ENCODE data around the gene GRM7. TPM values are rescaled to one million over a fixed set of nuclear protein-coding genes. Genes with fewer than 3 reads are reported as not detected.

Gene GRM7
- total RNA-seq, 3 donors from 2014 or later, result 0.59 to 1.3 (median 1.1) TPM

DNA sequence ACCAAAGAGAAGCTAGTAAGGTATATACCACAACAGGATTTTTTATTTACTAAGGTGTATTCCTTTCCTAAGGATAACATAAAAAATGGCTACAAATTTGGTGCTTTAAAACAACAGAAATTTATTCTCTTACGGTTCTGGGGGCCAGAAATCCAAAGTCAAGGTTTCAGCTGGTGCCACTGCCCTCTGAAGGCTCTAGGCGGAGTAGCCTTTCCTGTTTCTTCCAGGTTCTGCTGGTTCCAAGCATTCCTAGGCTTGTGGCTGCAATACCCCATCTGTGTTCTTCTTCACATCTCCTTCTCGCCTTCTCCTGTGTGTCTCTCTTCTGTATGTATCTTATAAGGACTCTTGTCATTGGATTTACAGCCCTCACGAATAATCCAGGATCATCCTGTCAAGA lies 549.9 kb downstream of the GRM7 start:
- intact Hi-C loops (cut with DNase I; ENCODE audit: low total_unique reads), result no loop called here
- no peaks in the 10 kb centered on the region for H3K36me3 ChIP-seq
- no peak overlapping the region for H3K4me3 ChIP-seq
- no peak for DNase-seq (ENCODE audit: low spot score in 2 of 2)
- no peaks in the 10 kb centered on the region for H3K27me3 ChIP-seq
- H3K9me3 ChIP-seq, result no peaks in the 10 kb centered on the region
- H3K27ac ChIP-seq, result no peak overlapping the region
- no peaks in the 10 kb centered on the region for H3K4me1 ChIP-seq
- TF ChIP-seq, protein P1, sequence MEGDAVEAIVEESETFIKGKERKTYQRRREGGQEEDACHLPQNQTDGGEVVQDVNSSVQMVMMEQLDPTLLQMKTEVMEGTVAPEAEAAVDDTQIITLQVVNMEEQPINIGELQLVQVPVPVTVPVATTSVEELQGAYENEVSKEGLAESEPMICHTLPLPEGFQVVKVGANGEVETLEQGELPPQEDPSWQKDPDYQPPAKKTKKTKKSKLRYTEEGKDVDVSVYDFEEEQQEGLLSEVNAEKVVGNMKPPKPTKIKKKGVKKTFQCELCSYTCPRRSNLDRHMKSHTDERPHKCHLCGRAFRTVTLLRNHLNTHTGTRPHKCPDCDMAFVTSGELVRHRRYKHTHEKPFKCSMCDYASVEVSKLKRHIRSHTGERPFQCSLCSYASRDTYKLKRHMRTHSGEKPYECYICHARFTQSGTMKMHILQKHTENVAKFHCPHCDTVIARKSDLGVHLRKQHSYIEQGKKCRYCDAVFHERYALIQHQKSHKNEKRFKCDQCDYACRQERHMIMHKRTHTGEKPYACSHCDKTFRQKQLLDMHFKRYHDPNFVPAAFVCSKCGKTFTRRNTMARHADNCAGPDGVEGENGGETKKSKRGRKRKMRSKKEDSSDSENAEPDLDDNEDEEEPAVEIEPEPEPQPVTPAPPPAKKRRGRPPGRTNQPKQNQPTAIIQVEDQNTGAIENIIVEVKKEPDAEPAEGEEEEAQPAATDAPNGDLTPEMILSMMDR (IDR thresholded peaks at IDR 0.05), result no peak
- TF ChIP-seq POLR2AphosphoS5 (IDR thresholded peaks at IDR 0.05) (no peak), POLR2A (IDR thresholded peaks at IDR 0.05) (no peak)

- Histone ChIP-seq H3K27me3 (no peaks in the 10 kb centered on the region), H3K27ac (no peak overlapping the region), H3K9me3 (no peaks in the 10 kb centered on the region), H3K36me3 (no peaks in the 10 kb centered on the region), H3K4me3 (no peak overlapping the region), H3K4me1 (no peaks in the 10 kb centered on the region)
- intact Hi-C loops (cut with DNase I; ENCODE audit: low total_unique reads), result no loop called here
- TF ChIP-seq POLR2AphosphoS5 (IDR thresholded peaks at IDR 0.05) (no peak), POLR2A (IDR thresholded peaks at IDR 0.05) (no peak)
- TF ChIP-seq, protein P1 (IDR thresholded peaks at IDR 0.05), result no peak
- DNase-seq (ENCODE audit: low spot score in 2 of 2), result no peak
Measured at GRCh38 chr3:7421065-7421464, 560.1 kb downstream of the GRM7 start.

GRCh38 chr3:7423036-7423435 lies 562.1 kb downstream of the GRM7 start:
- Histone ChIP-seq H3K27me3 (no peaks in the 10 kb centered on the region), H3K4me3 (no peak overlapping the region), H3K27ac (no peak overlapping the region), H3K36me3 (no peaks in the 10 kb centered on the region), H3K4me1 (no peaks in the 10 kb centered on the region), H3K9me3 (no peaks in the 10 kb centered on the region)
- no peak for DNase-seq (ENCODE audit: low spot score in 2 of 2)
- TF ChIP-seq, protein P1 (IDR thresholded peaks at IDR 0.05), result no peak
- TF ChIP-seq POLR2A (IDR thresholded peaks at IDR 0.05), result no peak
- no peak for TF ChIP-seq POLR2AphosphoS5 (IDR thresholded peaks at IDR 0.05)
- intact Hi-C loops (cut with DNase I; ENCODE audit: low total_unique reads), result no loop called here

DNA sequence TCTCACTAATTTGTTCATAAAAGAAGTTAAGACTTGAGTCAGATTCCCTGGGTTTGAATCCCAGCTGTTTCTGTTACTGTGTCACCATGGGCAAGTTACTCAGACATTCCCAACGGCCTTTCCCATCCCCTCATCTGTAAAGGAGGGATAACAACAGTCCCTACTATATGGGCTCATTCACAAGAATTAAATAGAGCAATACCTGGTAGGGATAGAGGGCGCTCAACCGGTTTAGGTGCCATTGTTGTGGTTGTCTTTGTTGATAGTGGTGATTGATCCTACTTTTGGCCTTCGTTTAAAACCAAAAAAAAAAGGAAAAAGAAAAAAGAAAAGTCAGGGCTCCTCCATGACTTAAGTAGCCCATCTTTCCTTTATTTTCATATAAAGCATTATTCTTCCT lies 563.1 kb downstream of the GRM7 start:
- Histone ChIP-seq H3K9me3 (no peaks in the 10 kb centered on the region), H3K27me3 (no peaks in the 10 kb centered on the region), H3K36me3 (no peaks in the 10 kb centered on the region), H3K4me1 (no peaks in the 10 kb centered on the region), H3K27ac (no peak overlapping the region), H3K4me3 (no peak overlapping the region)
- no peak for DNase-seq (ENCODE audit: low spot score in 2 of 2)
- intact Hi-C loops (cut with DNase I; ENCODE audit: low total_unique reads), result no loop called here
- TF ChIP-seq POLR2AphosphoS5 (IDR thresholded peaks at IDR 0.05), result no peak
- TF ChIP-seq POLR2A (IDR thresholded peaks at IDR 0.05), result no peak
- TF ChIP-seq, protein P1 (IDR thresholded peaks at IDR 0.05), result no peak

DNA sequence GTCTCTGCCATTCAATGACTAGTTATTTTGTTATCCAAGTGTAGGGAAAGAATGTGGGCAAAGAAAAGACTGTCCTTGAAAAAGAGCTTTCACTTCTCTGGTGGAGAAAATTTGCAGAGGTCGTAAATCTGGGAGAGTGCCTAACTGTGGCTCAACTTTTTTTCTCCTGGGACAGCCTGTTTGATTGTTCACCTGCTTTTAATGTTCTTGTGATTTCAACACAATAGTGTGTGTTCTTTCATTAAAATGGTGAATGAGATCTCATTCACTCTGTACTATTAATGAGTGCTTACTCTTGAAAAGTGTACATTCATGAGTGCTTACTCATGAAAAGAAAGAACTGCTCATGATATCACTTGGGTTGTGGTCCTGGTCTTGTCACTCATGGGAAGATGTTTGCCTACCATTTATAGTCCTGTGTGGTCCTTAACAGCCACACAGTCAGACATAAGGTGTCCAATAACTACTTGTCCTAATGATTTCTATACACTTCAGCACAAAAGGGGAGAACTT lies 567.3 kb downstream of the GRM7 start:
- TF ChIP-seq, protein P1 (IDR thresholded peaks at IDR 0.05), result no peak
- TF ChIP-seq POLR2AphosphoS5 (IDR thresholded peaks at IDR 0.05) (no peak), POLR2A (IDR thresholded peaks at IDR 0.05) (no peak)
- Histone ChIP-seq H3K36me3 (no peaks in the 10 kb centered on the region), H3K27me3 (no peaks in the 10 kb centered on the region), H3K27ac (no peak overlapping the region), H3K4me3 (no peak overlapping the region), H3K4me1 (no peaks in the 10 kb centered on the region), H3K9me3 (peaks cover 0 to 10% of the 10 kb centered on the region in 2 donors)
- DNase-seq (ENCODE audit: low spot score in 2 of 2), result no peak
- intact Hi-C loops (cut with DNase I; ENCODE audit: low total_unique reads), result no loop called here
